ENCODE data around the gene ANKRD13A.

GRCh38 chr12:110062241-110062640 lies 63.0 kb downstream of the ANKRD13A start:
- TF ChIP-seq EZH2 (IDR thresholded peaks at IDR 0.05; ENCODE audit: insufficient read depth, poor library complexity, severe bottlenecking) (no peak), EZH2phosphoT487 (IDR thresholded peaks at IDR 0.05; ENCODE audit: insufficient read depth, low read depth) (no peak)
